MM.1S (cell line): ENCODE data around the gene GPR22.

Experiments used
- EZH2 ChIP-seq: fragments of 300-600 bp; sonication (generic); optimal IDR thresholded peaks from 2 replicates; pipeline ENCODE3; 2017; ENCODE audit warnings: low read depth, mild to moderate bottlenecking, antibody characterized with exemption, low read length, mixed read lengths
- EZH2phosphoT487 ChIP-seq: fragments of 300-600 bp; sonication (generic); IDR thresholded peaks from 2 replicates; pipeline ENCODE4 v1.6.1; 2018; ENCODE audit warnings: antibody characterized with exemption, low read length
- TF ChIP-seq, protein P1 (sequence below): fragments of 300-600 bp; sonication (generic); IDR thresholded peaks from 2 replicates; pipeline ENCODE4 v1.5.1; 2016; ENCODE audit warnings: antibody characterized with exemption, low read length, mixed read lengths

DNA sequence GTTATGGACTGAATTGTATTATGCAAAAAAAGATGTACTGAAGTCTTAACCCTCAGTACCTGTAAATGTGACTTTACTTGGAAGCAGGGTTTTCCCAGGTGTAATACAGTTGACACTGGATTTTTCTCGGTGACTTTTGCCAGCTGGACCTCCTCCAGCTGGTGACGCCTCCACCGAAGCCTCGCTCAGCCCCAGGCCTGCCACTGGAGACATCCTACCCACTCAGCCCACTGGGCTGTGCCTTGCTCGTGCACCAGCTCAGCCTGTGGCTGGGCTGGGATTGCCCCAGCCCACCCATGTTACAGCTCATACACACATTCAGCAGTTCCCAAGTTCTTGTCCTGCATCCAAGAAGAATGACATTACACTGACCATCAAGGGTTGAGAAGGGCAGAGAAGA, 42.4 kb upstream of the GPR22 start:
- TF ChIP-seq, protein P1, sequence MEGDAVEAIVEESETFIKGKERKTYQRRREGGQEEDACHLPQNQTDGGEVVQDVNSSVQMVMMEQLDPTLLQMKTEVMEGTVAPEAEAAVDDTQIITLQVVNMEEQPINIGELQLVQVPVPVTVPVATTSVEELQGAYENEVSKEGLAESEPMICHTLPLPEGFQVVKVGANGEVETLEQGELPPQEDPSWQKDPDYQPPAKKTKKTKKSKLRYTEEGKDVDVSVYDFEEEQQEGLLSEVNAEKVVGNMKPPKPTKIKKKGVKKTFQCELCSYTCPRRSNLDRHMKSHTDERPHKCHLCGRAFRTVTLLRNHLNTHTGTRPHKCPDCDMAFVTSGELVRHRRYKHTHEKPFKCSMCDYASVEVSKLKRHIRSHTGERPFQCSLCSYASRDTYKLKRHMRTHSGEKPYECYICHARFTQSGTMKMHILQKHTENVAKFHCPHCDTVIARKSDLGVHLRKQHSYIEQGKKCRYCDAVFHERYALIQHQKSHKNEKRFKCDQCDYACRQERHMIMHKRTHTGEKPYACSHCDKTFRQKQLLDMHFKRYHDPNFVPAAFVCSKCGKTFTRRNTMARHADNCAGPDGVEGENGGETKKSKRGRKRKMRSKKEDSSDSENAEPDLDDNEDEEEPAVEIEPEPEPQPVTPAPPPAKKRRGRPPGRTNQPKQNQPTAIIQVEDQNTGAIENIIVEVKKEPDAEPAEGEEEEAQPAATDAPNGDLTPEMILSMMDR: no peak
- TF ChIP-seq EZH2phosphoT487 (no peak), EZH2 (no peak)
